HG03097 (cell line): Measurements from ENCODE around the gene DLG2.

Source experiments
- ATAC-seq: cut with Tn5 transposase; IDR thresholded peaks from one replicate; pipeline ENCODE4 v1.9.1; 2021; ENCODE audit not compliant: unreplicated experiment, low FRiP score

Gene DLG2

DNA sequence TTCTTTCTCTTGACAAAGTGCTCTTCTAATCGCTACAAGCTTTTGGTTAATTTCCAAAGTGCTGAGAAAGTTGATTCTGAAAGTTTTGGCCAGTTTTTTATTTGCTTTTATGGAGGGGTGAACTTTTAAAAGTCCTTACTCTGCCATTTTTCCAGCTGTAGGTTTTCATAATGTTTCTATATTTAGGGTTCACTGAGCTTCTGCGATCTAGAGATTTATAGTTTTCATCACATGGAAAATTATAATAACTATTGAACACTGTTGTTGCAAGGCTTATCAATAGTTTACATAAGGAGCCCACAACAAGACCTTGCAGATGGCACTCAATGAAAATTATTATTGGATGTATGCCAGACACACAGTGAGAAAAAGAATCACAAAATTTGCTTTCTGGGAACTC, 55.1 kb downstream of the DLG2 start:
- ATAC-seq: no peak

- ATAC-seq: no peak
Observed at GRCh38 chr11:85569525-85569924, 57.6 kb downstream of the DLG2 start.

- ATAC-seq: no peak
Observed at GRCh38 chr11:85558411-85558810, 68.7 kb downstream of the DLG2 start.

- ATAC-seq: no peak
Observed at GRCh38 chr11:85551881-85552280, 75.3 kb downstream of the DLG2 start.

- ATAC-seq: no peak
Observed at GRCh38 chr11:85541683-85542082, 85.5 kb downstream of the DLG2 start.

DNA sequence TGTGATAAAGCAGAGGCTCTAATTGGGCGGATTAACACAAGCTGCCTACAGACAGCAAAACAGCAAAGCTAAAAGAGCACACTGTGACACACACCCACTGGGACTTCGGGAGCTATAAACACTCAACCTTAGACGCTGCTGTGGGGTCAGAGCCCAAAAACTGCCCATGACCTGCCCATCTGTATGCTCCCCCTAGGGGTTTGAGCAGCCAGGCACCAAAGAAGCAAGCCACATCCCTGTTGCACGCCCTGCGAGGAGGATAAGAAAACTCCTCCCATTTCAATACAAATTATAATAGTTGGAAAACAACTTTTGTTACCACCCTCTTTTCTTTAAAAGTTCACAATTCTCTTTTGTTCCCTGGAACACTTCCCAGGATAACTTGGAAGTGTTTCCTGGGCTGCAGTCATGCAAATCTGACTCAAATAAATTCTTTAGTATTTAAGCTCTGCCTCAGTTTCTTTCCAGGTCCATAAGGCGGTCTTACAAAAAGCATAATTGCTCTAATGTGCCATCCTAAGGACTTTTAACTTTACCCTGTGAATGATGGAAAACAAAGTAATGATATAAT, 86.4 kb downstream of the DLG2 start:
- no peak for ATAC-seq

DNA sequence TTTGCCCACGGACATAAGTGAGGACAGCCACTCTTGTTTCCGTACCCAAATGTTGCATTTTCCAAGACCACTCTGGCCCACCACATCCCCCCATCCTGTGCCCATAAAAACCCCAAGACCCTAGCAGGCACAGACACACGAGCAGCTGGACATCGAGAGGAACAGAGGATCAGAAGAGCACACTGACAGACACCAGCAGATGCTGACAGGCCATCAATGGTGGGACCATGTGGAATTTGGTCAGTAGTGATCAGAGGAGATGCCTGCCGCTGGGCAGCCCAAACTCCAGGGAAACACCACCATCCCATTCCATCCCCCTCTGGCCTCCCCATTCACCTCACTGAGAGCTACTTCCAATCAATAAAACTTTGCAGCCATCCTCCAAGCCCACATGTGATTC, 87.0 kb downstream of the DLG2 start:
- no peak for ATAC-seq

- ATAC-seq: no peak
Observed at GRCh38 chr11:85539740-85540139, 87.4 kb downstream of the DLG2 start.

GRCh38 chr11:85539029-85539689, 88.0 kb downstream of the DLG2 start:
- no peak for ATAC-seq

GRCh38 chr11:85536438-85536837, 90.7 kb downstream of the DLG2 start:
- no peak for ATAC-seq

GRCh38 chr11:85534806-85535205, 92.3 kb downstream of the DLG2 start:
- no peak for ATAC-seq

- ATAC-seq: no peak
Observed at GRCh38 chr11:85531191-85531897, 95.8 kb downstream of the DLG2 start.

DNA sequence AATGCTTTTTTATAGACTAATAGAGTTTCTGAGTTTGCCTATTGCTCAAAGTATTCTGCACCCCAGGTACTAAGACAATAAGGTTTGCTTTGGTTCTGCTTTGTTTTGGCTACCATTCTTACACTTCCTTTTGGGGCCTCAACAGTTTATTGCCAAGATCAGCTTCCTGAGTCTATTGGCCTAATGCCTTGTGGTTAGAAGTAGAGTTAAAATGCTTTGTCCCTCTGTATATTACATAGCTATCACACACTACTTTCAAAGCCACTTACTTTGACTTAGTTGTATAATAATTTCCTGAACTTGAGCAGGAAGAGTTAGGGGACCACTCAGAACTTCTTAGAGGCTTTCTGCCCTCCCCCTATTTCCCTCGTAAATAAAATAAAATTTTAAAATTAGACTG, 96.5 kb downstream of the DLG2 start:
- no peak for ATAC-seq

- no peak for ATAC-seq
Observed at GRCh38 chr11:85526564-85526963, 100.6 kb downstream of the DLG2 start.

- ATAC-seq: no peak
Observed at GRCh38 chr11:85525686-85526085, 101.5 kb downstream of the DLG2 start.

DNA sequence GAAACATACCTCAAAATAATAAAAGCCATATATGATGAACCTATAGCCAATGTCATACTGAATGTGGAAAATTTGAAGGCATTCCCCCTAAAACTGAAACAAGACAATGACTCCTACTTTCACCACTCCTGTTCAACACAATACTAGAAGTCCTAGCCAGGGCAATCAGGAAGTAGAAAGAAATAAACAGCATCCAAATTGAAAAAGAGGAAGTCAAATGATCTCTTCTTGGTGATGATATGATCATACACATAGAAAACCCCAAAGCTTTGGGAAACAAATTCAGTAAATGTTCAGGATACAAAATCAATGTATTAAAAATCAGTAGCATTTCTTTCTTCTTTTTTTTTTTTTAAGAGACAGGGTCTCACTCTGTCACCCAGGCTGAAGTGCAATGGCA, 109.9 kb downstream of the DLG2 start:
- ATAC-seq: no peak

- ATAC-seq: no peak
Observed at GRCh38 chr11:85495918-85496317, 131.2 kb downstream of the DLG2 start.

- ATAC-seq: no peak
Observed at GRCh38 chr11:85494396-85494795, 132.7 kb downstream of the DLG2 start.

DNA sequence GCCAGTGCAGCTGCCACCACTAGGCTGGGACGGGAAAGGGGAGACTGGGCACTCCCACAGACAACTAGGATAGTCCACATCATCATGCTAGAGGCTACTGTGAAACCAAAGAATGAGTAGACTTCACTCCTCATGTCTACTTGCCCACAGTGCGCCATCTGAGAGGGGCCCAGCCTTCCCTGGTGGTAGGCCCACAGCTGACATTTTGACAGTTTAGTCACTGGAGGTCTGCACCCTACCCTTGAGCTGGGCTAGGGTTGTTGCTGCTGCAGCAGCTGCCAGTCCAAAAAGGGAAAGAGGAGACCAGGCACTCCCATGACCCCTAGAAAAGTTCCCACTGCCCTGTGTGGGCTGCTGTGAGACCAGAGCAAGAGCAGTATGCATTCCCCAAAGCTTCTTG, 141.2 kb downstream of the DLG2 start:
- ATAC-seq: no peak

- no peak for ATAC-seq
Observed at GRCh38 chr11:85483861-85484260, 143.3 kb downstream of the DLG2 start.

GRCh38 chr11:85481862-85482261, 145.3 kb downstream of the DLG2 start:
- ATAC-seq: no peak
